MG63 (cell line): Measurements from ENCODE around the gene BCL2. TPM values are rescaled to one million over a fixed set of nuclear protein-coding genes. Genes with fewer than 3 reads are reported as not detected.

Source experiments
- DNase-seq: peaks from one replicate; pipeline ENCODE4 v3.0.0-alpha.2; 2020
- H3K27me3 ChIP-seq: fragments of 250-450 bp; sonication (Bioruptor Pico); 2 replicates; pipeline ENCODE4 v1.5.1; 2020; ENCODE audit warnings: mild to moderate bottlenecking, moderate library complexity
- H3K36me3 ChIP-seq: fragments of 250-450 bp; sonication (Bioruptor Pico); 2 replicates; pipeline ENCODE4 v1.5.1; 2020; ENCODE audit warnings: mild to moderate bottlenecking, moderate library complexity
- H3K4me3 ChIP-seq: fragments of 250-450 bp; sonication (Bioruptor Pico); 2 replicates; pipeline ENCODE4 v1.5.1; 2020; ENCODE audit warnings: mild to moderate bottlenecking, moderate library complexity
- H3K9me3 ChIP-seq: fragments of 250-450 bp; sonication (Bioruptor Pico); 2 replicates; pipeline ENCODE4 v1.5.1; 2020; ENCODE audit warnings: mild to moderate bottlenecking, moderate library complexity
- total RNA-seq: library from RNA; depleted of rRNA; stranded (reverse); fragments of >200 nt; shearing (Covaris generic); gene quantifications from 2 replicates; pipeline ENCODE4 v1.2.3, GENCODE V29; 2014; ENCODE audit warnings: low replicate concordance; rRNA removed

The BCL2 gene
- total RNA-seq, 1 experiment from 2014 or later, result 3.0 TPM

- Histone ChIP-seq H3K36me3 (no peaks in the 10 kb centered on the region), H3K9me3 (peaks cover 3% of the 10 kb centered on the region; the same call in 1 of the 2 replicates), H3K4me3 (no peak overlapping the region), H3K27me3 (no peaks in the 10 kb centered on the region)
- DNase-seq, result no peak
Measured at GRCh38 chr18:63084219-63084618, 235.3 kb downstream of the BCL2 start.

- no peak for DNase-seq
Measured at GRCh38 chr18:63083555-63083954, 236.0 kb downstream of the BCL2 start.

GRCh38 chr18:63083020-63083531 is 236.5 kb downstream of the BCL2 start:
- H3K4me3 ChIP-seq, result no peak overlapping the region
- H3K9me3 ChIP-seq, result peaks cover 3% of the 10 kb centered on the region; the same call in 1 of the 2 replicates
- H3K27me3 ChIP-seq, result peaks cover 1% of the 10 kb centered on the region; the same call in 1 of the 2 replicates
- no peaks in the 10 kb centered on the region for H3K36me3 ChIP-seq
- no peak for DNase-seq

More at GRCh38 chr18:63083555-63083954, 236.0 kb downstream of the BCL2 start:
- H3K9me3 ChIP-seq, result peaks cover 3% of the 10 kb centered on the region; the same call in 1 of the 2 replicates
- H3K36me3 ChIP-seq, result no peaks in the 10 kb centered on the region
- H3K27me3 ChIP-seq, result no peaks in the 10 kb centered on the region
- no peak overlapping the region for H3K4me3 ChIP-seq

GRCh38 chr18:63082366-63083019 is 237.1 kb downstream of the BCL2 start:
- Histone ChIP-seq H3K27me3 (peaks cover 2% of the 10 kb centered on the region; the same call in 1 of the 2 replicates), H3K4me3 (no peak overlapping the region), H3K9me3 (peaks cover 3% of the 10 kb centered on the region; the same call in 1 of the 2 replicates), H3K36me3 (no peaks in the 10 kb centered on the region)
- DNase-seq, result no peak

- peaks cover 3% of the 10 kb centered on the region; the same call in 1 of the 2 replicates for H3K9me3 ChIP-seq
- no peaks in the 10 kb centered on the region for H3K36me3 ChIP-seq
- peaks cover 2% of the 10 kb centered on the region; the same call in 1 of the 2 replicates for H3K27me3 ChIP-seq
- no peak overlapping the region for H3K4me3 ChIP-seq
- no peak for DNase-seq
Measured at GRCh38 chr18:63079114-63079513, 240.5 kb downstream of the BCL2 start.

- Histone ChIP-seq H3K4me3 (no peak overlapping the region), H3K27me3 (peaks cover 2% of the 10 kb centered on the region; the same call in 1 of the 2 replicates), H3K36me3 (no peaks in the 10 kb centered on the region), H3K9me3 (peaks cover 3% of the 10 kb centered on the region; the same call in 1 of the 2 replicates)
- DNase-seq, result no peak
Measured at GRCh38 chr18:63078471-63078870, 241.1 kb downstream of the BCL2 start.

GRCh38 chr18:63074981-63075404 is 244.6 kb downstream of the BCL2 start:
- DNase-seq, result peak; percentile 78
- H3K36me3 ChIP-seq, result no peaks in the 10 kb centered on the region

DNA sequence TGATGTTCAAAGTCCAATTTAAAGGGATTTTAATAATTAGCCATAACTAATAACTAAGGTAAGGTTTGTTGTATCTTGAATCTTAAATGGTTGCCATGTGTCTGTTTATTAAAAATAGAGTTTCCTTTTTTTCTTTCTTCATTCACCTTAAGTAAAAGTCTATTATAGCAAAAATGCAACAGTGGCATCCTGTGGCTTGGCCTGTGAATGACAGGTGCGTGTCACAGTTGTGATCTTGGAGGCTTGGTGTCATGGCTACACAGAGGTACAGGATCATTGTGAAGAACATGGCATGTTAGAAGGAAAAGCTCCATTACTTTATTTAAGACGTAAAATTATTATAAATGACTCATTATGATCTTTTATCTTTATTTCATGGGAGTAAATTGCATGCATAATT is 246.1 kb downstream of the BCL2 start:
- DNase-seq, result no peak

More at GRCh38 chr18:63074981-63075404, 244.6 kb downstream of the BCL2 start:
- H3K27me3 ChIP-seq, result peaks cover 2% of the 10 kb centered on the region; the same call in 1 of the 2 replicates
- H3K9me3 ChIP-seq, result peaks cover 3% of the 10 kb centered on the region; the same call in 1 of the 2 replicates
- peak overlapping the region; percentile 48 for H3K4me3 ChIP-seq

More for the DNA sequence above, 246.1 kb downstream of the BCL2 start:
- H3K36me3 ChIP-seq, result no peaks in the 10 kb centered on the region
- peaks cover 2% of the 10 kb centered on the region; the same call in 1 of the 2 replicates for H3K27me3 ChIP-seq
- no peak overlapping the region for H3K4me3 ChIP-seq
- no peaks in the 10 kb centered on the region for H3K9me3 ChIP-seq

Other genes with a start within 250 kb of the BCL2 start
- gene KDSR, start 47.4 kb upstream of the BCL2 start, total RNA-seq, result 17.5 and 23.7 TPM in 2 replicates
- 28.9 and 43.9 TPM in 2 replicates for gene VPS4B, start 102.7 kb upstream of the BCL2 start, total RNA-seq
- 37.8 and 43.9 TPM in 2 replicates for gene SERPINB5, start 157.2 kb upstream of the BCL2 start, total RNA-seq
- gene SERPINB12, start 222.6 kb upstream of the BCL2 start, total RNA-seq, result not detected in 2 replicates